ENCODE results near the gene MUC5AC. TPM values are rescaled to one million over a fixed set of nuclear protein-coding genes. Genes with fewer than 3 reads are reported as not detected.

Gene MUC5AC
- total RNA-seq, 2 donors from 2014 or later: not detected

DNA sequence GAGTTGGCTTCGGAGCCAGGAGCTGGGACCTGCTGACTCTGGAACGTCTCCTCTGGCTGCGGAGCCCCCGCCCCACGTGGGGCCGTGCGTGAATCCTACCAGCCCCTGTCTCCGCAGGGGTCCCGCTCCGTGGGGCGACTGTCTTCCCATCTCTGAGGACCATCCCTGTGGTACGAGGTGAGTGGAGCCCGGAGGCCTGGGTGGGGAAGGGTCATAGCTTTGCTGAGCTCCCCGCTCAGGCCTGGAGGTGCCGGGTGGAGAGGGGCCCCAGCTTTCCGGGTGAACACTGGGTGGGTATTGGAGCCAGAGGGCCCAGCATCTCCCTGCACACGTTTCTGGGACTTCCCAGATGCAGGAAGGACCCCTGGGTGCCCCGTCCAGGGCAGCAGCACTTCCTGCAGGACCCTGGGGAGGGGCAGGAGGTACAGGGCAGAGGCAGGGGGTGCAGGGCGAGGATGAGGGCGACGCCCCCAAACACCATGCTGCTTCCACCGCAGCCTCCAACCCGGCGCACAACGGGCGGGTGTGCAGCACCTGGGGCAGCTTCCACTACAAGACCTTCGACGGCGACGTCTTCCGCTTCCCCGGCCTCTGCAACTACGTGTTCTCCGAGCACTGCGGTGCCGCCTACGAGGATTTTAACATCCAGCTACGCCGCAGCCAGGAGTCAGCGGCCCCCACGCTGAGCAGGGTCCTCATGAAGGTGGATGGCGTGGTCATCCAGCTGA is 3.8 kb downstream of the MUC5AC start:
- no peaks in the 10 kb centered on the region for H3K27me3 Mint-ChIP-seq (ENCODE audit: insufficient read depth)
- H3K27me3 ChIP-seq (ENCODE audit: control insufficient read depth, insufficient read depth, low read length, poor library complexity, severe bottlenecking): no peaks in the 10 kb centered on the region
- no peaks in the 10 kb centered on the region for H3K4me1 Mint-ChIP-seq
- TF ChIP-seq, protein P1, sequence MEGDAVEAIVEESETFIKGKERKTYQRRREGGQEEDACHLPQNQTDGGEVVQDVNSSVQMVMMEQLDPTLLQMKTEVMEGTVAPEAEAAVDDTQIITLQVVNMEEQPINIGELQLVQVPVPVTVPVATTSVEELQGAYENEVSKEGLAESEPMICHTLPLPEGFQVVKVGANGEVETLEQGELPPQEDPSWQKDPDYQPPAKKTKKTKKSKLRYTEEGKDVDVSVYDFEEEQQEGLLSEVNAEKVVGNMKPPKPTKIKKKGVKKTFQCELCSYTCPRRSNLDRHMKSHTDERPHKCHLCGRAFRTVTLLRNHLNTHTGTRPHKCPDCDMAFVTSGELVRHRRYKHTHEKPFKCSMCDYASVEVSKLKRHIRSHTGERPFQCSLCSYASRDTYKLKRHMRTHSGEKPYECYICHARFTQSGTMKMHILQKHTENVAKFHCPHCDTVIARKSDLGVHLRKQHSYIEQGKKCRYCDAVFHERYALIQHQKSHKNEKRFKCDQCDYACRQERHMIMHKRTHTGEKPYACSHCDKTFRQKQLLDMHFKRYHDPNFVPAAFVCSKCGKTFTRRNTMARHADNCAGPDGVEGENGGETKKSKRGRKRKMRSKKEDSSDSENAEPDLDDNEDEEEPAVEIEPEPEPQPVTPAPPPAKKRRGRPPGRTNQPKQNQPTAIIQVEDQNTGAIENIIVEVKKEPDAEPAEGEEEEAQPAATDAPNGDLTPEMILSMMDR (conservative IDR thresholded peaks at IDR 0.05): no peak
- H3K4me3 Mint-ChIP-seq: no peak overlapping the region
- no peak overlapping the region for H3K27ac ChIP-seq (ENCODE audit: low read depth, low read length)
- no peaks in the 10 kb centered on the region for H3K36me3 ChIP-seq (ENCODE audit: control insufficient read depth, insufficient read depth, low read length)
- H3K4me3 ChIP-seq (ENCODE audit: low read length): no peak overlapping the region
- no peak overlapping the region for H3K9ac ChIP-seq (ENCODE audit: extremely low read depth, low read length, poor library complexity, severe bottlenecking)
- no peaks in the 10 kb centered on the region for H3K9me3 Mint-ChIP-seq
- no peaks in the 10 kb centered on the region for H3K36me3 Mint-ChIP-seq (ENCODE audit: low read depth)
- no peaks in the 10 kb centered on the region for H3K9me3 ChIP-seq (ENCODE audit: control insufficient read depth, low read length)
- peak; percentile 38 for DNase-seq
- H3K27ac Mint-ChIP-seq: no peak overlapping the region
- 89 to 90% methylated on average over 31 to 42 of the region's 42 CpGs for WGBS, 2 experiments (ENCODE audit: insufficient coverage in 1 of 2, insufficient read length in 1 of 2)
- H3K4me1 ChIP-seq (ENCODE audit: control insufficient read depth, insufficient read depth, low read length): no peaks in the 10 kb centered on the region

DNA sequence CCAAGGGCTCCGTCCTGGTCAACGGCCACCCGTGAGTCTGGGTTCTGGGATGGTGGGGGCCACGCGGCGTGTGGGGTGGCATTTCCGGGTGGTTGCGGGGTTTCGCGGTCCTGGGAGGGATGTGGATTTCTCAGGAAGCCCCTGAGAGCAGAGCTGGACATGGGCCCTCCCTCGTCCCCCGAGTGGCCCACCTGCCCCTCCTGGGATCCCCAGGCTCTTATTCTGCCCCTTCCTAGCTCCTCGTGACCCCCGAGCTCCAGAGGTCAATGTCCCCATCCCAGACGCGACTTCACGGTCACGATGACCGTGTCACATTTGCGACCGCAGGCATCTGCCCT is 4.4 kb downstream of the MUC5AC start:
- H3K4me1 Mint-ChIP-seq: no peaks in the 10 kb centered on the region
- no peaks in the 10 kb centered on the region for H3K27me3 Mint-ChIP-seq (ENCODE audit: insufficient read depth)
- Histone ChIP-seq H3K9me3 (ENCODE audit: control insufficient read depth, low read length) (no peaks in the 10 kb centered on the region), H3K9ac (ENCODE audit: extremely low read depth, low read length, poor library complexity, severe bottlenecking) (no peak overlapping the region), H3K4me1 (ENCODE audit: control insufficient read depth, insufficient read depth, low read length) (no peaks in the 10 kb centered on the region), H3K27me3 (ENCODE audit: control insufficient read depth, insufficient read depth, low read length, poor library complexity, severe bottlenecking) (no peaks in the 10 kb centered on the region), H3K36me3 (ENCODE audit: control insufficient read depth, insufficient read depth, low read length) (no peaks in the 10 kb centered on the region), H3K4me3 (ENCODE audit: low read length) (no peak overlapping the region), H3K27ac (ENCODE audit: low read depth, low read length) (no peak overlapping the region)
- DNase-seq: no peak
- no peaks in the 10 kb centered on the region for H3K9me3 Mint-ChIP-seq
- TF ChIP-seq, protein P1 (conservative IDR thresholded peaks at IDR 0.05): no peak
- 89 to 94% methylated on average over 14 to 21 of the region's 21 CpGs for WGBS, 2 experiments (ENCODE audit: insufficient coverage in 1 of 2, insufficient read length in 1 of 2)
- no peaks in the 10 kb centered on the region for H3K36me3 Mint-ChIP-seq (ENCODE audit: low read depth)
- H3K4me3 Mint-ChIP-seq: no peak overlapping the region
- no peak overlapping the region for H3K27ac Mint-ChIP-seq

DNA sequence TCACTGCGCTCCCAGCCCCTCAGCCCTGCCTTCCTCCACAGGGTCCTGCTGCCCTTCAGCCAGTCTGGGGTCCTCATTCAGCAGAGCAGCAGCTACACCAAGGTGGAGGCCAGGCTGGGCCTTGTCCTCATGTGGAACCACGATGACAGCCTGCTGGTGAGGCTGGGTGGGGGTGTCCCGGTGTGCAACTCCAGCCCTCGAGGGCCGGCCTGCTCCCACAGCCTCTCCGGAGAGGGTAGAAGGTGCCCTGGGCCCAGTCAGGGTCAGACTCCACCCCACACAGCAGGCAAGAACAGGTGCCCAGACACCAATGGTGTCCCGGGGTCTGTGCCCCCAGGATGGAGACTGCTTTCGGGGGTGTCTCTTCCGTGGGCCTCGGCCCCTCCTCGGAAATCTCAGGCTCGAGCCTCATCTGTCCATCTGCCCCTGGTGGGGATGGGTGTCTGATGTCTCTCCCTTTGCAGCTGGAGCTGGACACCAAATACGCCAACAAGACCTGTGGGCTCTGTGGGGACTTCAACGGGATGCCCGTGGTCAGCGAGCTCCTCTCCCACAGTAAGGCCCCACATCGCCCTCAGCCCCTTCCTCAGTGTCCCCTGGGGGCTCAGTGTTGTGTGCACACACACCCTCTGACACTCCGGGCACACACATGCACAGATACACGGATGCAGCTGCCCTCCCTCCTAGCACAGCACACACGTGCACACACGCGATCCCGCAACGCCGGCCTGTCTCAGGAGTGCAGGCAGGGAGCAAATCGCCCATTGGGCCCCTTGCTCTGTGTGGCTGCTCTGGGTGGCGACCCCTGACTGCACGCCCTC is 4.9 kb downstream of the MUC5AC start:
- H3K36me3 ChIP-seq (ENCODE audit: control insufficient read depth, insufficient read depth, low read length): no peaks in the 10 kb centered on the region
- no peak overlapping the region for H3K4me3 ChIP-seq (ENCODE audit: low read length)
- no peaks in the 10 kb centered on the region for H3K4me1 ChIP-seq (ENCODE audit: control insufficient read depth, insufficient read depth, low read length)
- Mint-ChIP-seq H3K27ac (no peak overlapping the region), H3K9me3 (no peaks in the 10 kb centered on the region), H3K27me3 (ENCODE audit: insufficient read depth) (no peaks in the 10 kb centered on the region), H3K4me3 (no peak overlapping the region), H3K36me3 (ENCODE audit: low read depth) (no peaks in the 10 kb centered on the region), H3K4me1 (no peaks in the 10 kb centered on the region)
- H3K9ac ChIP-seq (ENCODE audit: extremely low read depth, low read length, poor library complexity, severe bottlenecking): no peak overlapping the region
- peak; percentile 34 for DNase-seq
- TF ChIP-seq, protein P1 (conservative IDR thresholded peaks at IDR 0.05): no peak
- H3K27me3 ChIP-seq (ENCODE audit: control insufficient read depth, insufficient read depth, low read length, poor library complexity, severe bottlenecking): no peaks in the 10 kb centered on the region
- no peak overlapping the region for H3K27ac ChIP-seq (ENCODE audit: low read depth, low read length)
- 90 to 97% methylated on average over 13 to 28 of the region's 28 CpGs for WGBS, 2 experiments (ENCODE audit: insufficient coverage in 1 of 2, insufficient read length in 1 of 2)
- no peaks in the 10 kb centered on the region for H3K9me3 ChIP-seq (ENCODE audit: control insufficient read depth, low read length)
